Gastroesophageal sphincter (tissue), 4 donors: Measurements from ENCODE around the gene LMO1. TPM values are rescaled to one million over a fixed set of nuclear protein-coding genes. Genes with fewer than 3 reads are reported as not detected.

ENCODE experiments used
- ATAC-seq: fragments of 150-250 bp; one replicate; pipeline ENCODE4 v1.9.1; 2016; ENCODE audit warnings: mild to moderate bottlenecking, moderate library complexity
- H3K27ac ChIP-seq, 4 donors: fragments of 200-600 bp; sonication (generic) in 3 of 4; 1 replicate in 3 of 4; 2 replicates in 1 of 4; pipeline ENCODE4 v1.5.1; 2016 to 2019
- H3K27me3 ChIP-seq: fragments of 200-600 bp; sonication (generic); one replicate; pipeline ENCODE4 v1.5.1; 2019
- H3K36me3 ChIP-seq, 2 donors: fragments of 200-600 bp; sonication (generic); one replicate each; pipeline ENCODE4 v1.5.1; 2019; ENCODE audit warnings: control low read depth in 1 of 2
- H3K4me1 ChIP-seq, 3 donors: fragments of 200-600 bp; sonication (generic); 1 replicate in 2 of 3; 2 replicates in 1 of 3; pipeline ENCODE4 v1.5.1; 2016 to 2019; ENCODE audit warnings: control low read depth in 2 of 3
- H3K4me3 ChIP-seq, 2 donors: fragments of 200-600 bp; sonication (generic); one replicate each; pipeline ENCODE4 v1.5.1; 2019; ENCODE audit warnings: mild to moderate bottlenecking in 1 of 2, moderate library complexity in 1 of 2
- H3K9me3 ChIP-seq, 3 donors: fragments of 200-600 bp; sonication (generic); one replicate each; pipeline ENCODE4 v1.5.1; 2017 to 2019; ENCODE audit warnings: control low read depth in 2 of 3
- CTCF ChIP-seq, 4 experiments: fragments of 200-600 bp in 2 of 4; fragments of 450-650 bp in 2 of 4; sonication (generic) in 1 of 4; IDR thresholded peaks; one replicate each; pipeline ENCODE4 v1.5.1; 2017 to 2019; ENCODE audit warnings: antibody characterized with exemption in 4 of 4, mild to moderate bottlenecking in 2 of 4, moderate library complexity in 2 of 4
- EP300 ChIP-seq: sonication (generic); formaldehyde crosslinking; IDR thresholded peaks from one replicate; pipeline ENCODE4 v1.6.1; 2017; ENCODE audit warnings: antibody characterized with exemption, mild to moderate bottlenecking
- POLR2A ChIP-seq, 2 donors: fragments of 450-650 bp; IDR thresholded peaks; one replicate each; pipeline ENCODE4 v1.6.1; 2017; ENCODE audit warnings: antibody characterized with exemption in 2 of 2, mild to moderate bottlenecking in 2 of 2, moderate library complexity in 1 of 2
- POLR2AphosphoS5 ChIP-seq: sonication (generic); formaldehyde crosslinking; IDR thresholded peaks from one replicate; pipeline ENCODE4 v1.6.1; 2017; ENCODE audit warnings: antibody characterized with exemption
- WGBS, 2 donors: methylation state at CpG; one replicate each; pipeline ENCODE4 v1.1.5; 2018; ENCODE audit warnings: low coverage in 1 of 2; 5-methylcytosine and 5-hydroxymethylcytosine counted together
- total RNA-seq, 4 donors: library from RNA; depleted of rRNA; stranded (reverse); fragments of >200 nt; gene quantifications; one replicate each; pipeline ENCODE4 v1.1.0, GENCODE V29; 2016

Gene LMO1
- total RNA-seq, 4 donors from 2014 or later: not detected

GRCh38 chr11:8230921-8231847 lies 32.5 kb downstream of the LMO1 start:
- no peak for TF ChIP-seq EP300
- no peak for TF ChIP-seq POLR2AphosphoS5
- TF ChIP-seq CTCF (IDR thresholded peaks at IDR 0.05): no peak
- no peak for TF ChIP-seq POLR2A (IDR thresholded peaks at IDR 0.05)
- H3K36me3 ChIP-seq: no peaks in the 10 kb centered on the region
- H3K4me3 ChIP-seq: no peak overlapping the region
- 75 to 90% methylated on average over 10 to 15 of the region's 21 CpGs for WGBS, 2 donors
- no peak overlapping the region for H3K27ac ChIP-seq
- no peak for ATAC-seq
- H3K27me3 ChIP-seq: no peaks in the 10 kb centered on the region
- no peaks in the 10 kb centered on the region for H3K9me3 ChIP-seq
- H3K4me1 ChIP-seq: peaks cover 0 to 17% (median 0%) of the 10 kb centered on the region in 3 donors

- Histone ChIP-seq H3K9me3 (no peaks in the 10 kb centered on the region), H3K4me3 (no peak overlapping the region), H3K36me3 (no peaks in the 10 kb centered on the region), H3K27me3 (no peaks in the 10 kb centered on the region), H3K4me1 (peaks cover 0 to 23% (median 0%) of the 10 kb centered on the region in 3 donors), H3K27ac (no peak overlapping the region)
- ATAC-seq: no peak
- no peak for TF ChIP-seq EP300
- no peak for TF ChIP-seq POLR2A (IDR thresholded peaks at IDR 0.05)
- TF ChIP-seq CTCF (IDR thresholded peaks at IDR 0.05): no peak
- no peak for TF ChIP-seq POLR2AphosphoS5
- WGBS, 2 donors: 83 to 100% methylated on average over 1 to 4 of the region's 22 CpGs
Measured at GRCh38 chr11:8230178-8230859, 33.4 kb downstream of the LMO1 start.

- TF ChIP-seq CTCF (IDR thresholded peaks at IDR 0.05) (no peak), POLR2AphosphoS5 (no peak), POLR2A (IDR thresholded peaks at IDR 0.05) (no peak), EP300 (no peak)
- 66% methylated on average over 3 of the region's 9 CpGs; no CpG with 5 or more reads in 1 of the 2 donors for WGBS, 2 donors
- no peak for ATAC-seq
- Histone ChIP-seq H3K9me3 (no peaks in the 10 kb centered on the region), H3K4me3 (no peak overlapping the region), H3K4me1 (peaks cover 0 to 22% (median 0%) of the 10 kb centered on the region in 3 donors), H3K27ac (no peak overlapping the region), H3K27me3 (no peaks in the 10 kb centered on the region), H3K36me3 (no peaks in the 10 kb centered on the region)
Measured at GRCh38 chr11:8229299-8230177, 34.1 kb downstream of the LMO1 start.

- H3K27ac ChIP-seq: no peak overlapping the region
- H3K27me3 ChIP-seq: no peaks in the 10 kb centered on the region
- H3K4me1 ChIP-seq: peaks cover 0 to 16% (median 0%) of the 10 kb centered on the region in 3 donors
- H3K4me3 ChIP-seq: no peak overlapping the region
- H3K36me3 ChIP-seq: no peaks in the 10 kb centered on the region
- WGBS, 2 donors: 100% methylated on average over 2 of the region's 7 CpGs; no CpG with 5 or more reads in 1 of the 2 donors
- TF ChIP-seq POLR2A (IDR thresholded peaks at IDR 0.05) (no peak), CTCF (IDR thresholded peaks at IDR 0.05) (no peak)
- no peak for ATAC-seq
- H3K9me3 ChIP-seq: no peaks in the 10 kb centered on the region
Measured at GRCh38 chr11:8228231-8228630, 35.4 kb downstream of the LMO1 start.
